B cell (primary cell): ENCODE results near the gene EFEMP1. TPM values are rescaled to one million over a fixed set of nuclear protein-coding genes. Genes with fewer than 3 reads are reported as not detected.

ENCODE experiments used
- ATAC-seq: fragments of 200-7000 bp; cut with Tn5 transposase; one replicate; pipeline ENCODE4 v1.10.0; 2021; ENCODE audit warnings: low read depth, mild to moderate bottlenecking, moderate number of reproducible peaks, moderate library complexity
- CTCF ChIA-PET: fragments of 350-600 bp; sonication (Branson Sonifier 250); formaldehyde crosslinking; loops from one replicate; lab custom pipeline; 2021; ENCODE audit warnings: antibody characterized with exemption, inconsistent platforms; lab: Charles Lee
- POLR2A ChIA-PET: fragments of 350-600 bp; sonication (Branson Sonifier 250); formaldehyde crosslinking; loops from one replicate; lab custom pipeline; 2021; ENCODE audit warnings: antibody characterized with exemption; lab: Charles Lee
- DNase-seq: peaks from one replicate; pipeline ENCODE4 v3.0.0; 2013
- H2AFZ ChIP-seq: 2 replicates; pipeline ENCODE4 v1.6.1; 2012; ENCODE audit warnings: mild to moderate bottlenecking, low read depth, low read length; ENCODE audit not compliant: insufficient read depth, poor library complexity, severe bottlenecking
- H3K27ac ChIP-seq, 2 donors: 1 replicate in 1 of 2; 2 replicates in 1 of 2; pipeline ENCODE4 v1.5.1; 2012 to 2013; ENCODE audit warnings: low read length in 2 of 2, mild to moderate bottlenecking in 2 of 2, moderate library complexity in 1 of 2
- H3K27me3 ChIP-seq, 4 experiments: fragments of 200-600 bp in 1 of 4; sonication (generic) in 1 of 4; replicated peaks in 1 of 4; 1 replicate in 2 of 4; 2 replicates in 2 of 4; pipeline versions ENCODE4 v1.6.1 to v1.7.0; 2013 to 2016; ENCODE audit warnings: low read length in 3 of 4, mild to moderate bottlenecking in 2 of 4, mixed read lengths in 1 of 4, moderate library complexity in 1 of 4; ENCODE audit not compliant: insufficient read depth in 4 of 4, control insufficient read depth in 3 of 4; ENCODE audit errors: control extremely low read depth in 1 of 4
- H3K36me3 ChIP-seq, 2 experiments: replicated peaks in 1 of 2; 1 replicate in 1 of 2; 2 replicates in 1 of 2; pipeline versions ENCODE4 v1.6.1 to v1.7.1; 2013; ENCODE audit warnings: low read length in 1 of 2; ENCODE audit not compliant: insufficient read depth in 2 of 2, control insufficient read depth in 1 of 2; ENCODE audit errors: control extremely low read depth in 1 of 2, extremely low read depth in 1 of 2
- H3K4me1 ChIP-seq, 2 donors: fragments of 200-600 bp in 1 of 2; sonication (generic) in 1 of 2; 1 replicate in 1 of 2; 2 replicates in 1 of 2; pipeline versions ENCODE4 v1.5.1 to v1.6.1; 2013 to 2017; ENCODE audit warnings: low read length in 2 of 2; ENCODE audit not compliant: control insufficient read depth in 2 of 2, insufficient read depth in 2 of 2
- H3K4me2 ChIP-seq: replicated peaks from 2 replicates; pipeline ENCODE3; 2012; ENCODE audit warnings: mild to moderate bottlenecking, low read depth, low read length; ENCODE audit not compliant: poor library complexity, severe bottlenecking
- H3K4me3 ChIP-seq, 5 experiments: fragments of 200-600 bp in 1 of 5; sonication (generic) in 1 of 5; 1 replicate in 3 of 5; 2 replicates in 2 of 5; pipeline versions ENCODE4 v1.5.1 to v1.7.0; 2011 to 2016; ENCODE audit warnings: low read length in 4 of 5, mild to moderate bottlenecking in 4 of 5, low read depth in 2 of 5, control low read depth in 1 of 5, moderate library complexity in 1 of 5; ENCODE audit not compliant: insufficient read depth in 1 of 5; ENCODE audit errors: control extremely low read depth in 1 of 5, extremely low read depth in 1 of 5
- H3K79me2 ChIP-seq: fragments of 200-600 bp; sonication (generic); one replicate; pipeline ENCODE4 v1.6.0; 2016; ENCODE audit warnings: low read length; ENCODE audit not compliant: control insufficient read depth, insufficient read depth
- H3K9ac ChIP-seq: fragments of 200-600 bp; sonication (generic); 2 replicates; pipeline ENCODE4 v1.6.1; 2017; ENCODE audit warnings: mild to moderate bottlenecking, low read length, moderate library complexity
- H3K9me3 ChIP-seq, 3 donors: one replicate each; pipeline versions ENCODE4 v1.6.1 to v1.7.1; 2013; ENCODE audit warnings: low read length in 2 of 3; ENCODE audit not compliant: control insufficient read depth in 2 of 3, insufficient read depth in 1 of 3; ENCODE audit errors: control extremely low read depth in 1 of 3
- H4K20me1 ChIP-seq: 2 replicates; pipeline ENCODE4 v1.6.0; 2012; ENCODE audit warnings: mild to moderate bottlenecking, low read length; ENCODE audit not compliant: insufficient read depth, control insufficient read depth, poor library complexity, severe bottlenecking
- H3K27ac Mint-ChIP-seq: one replicate; pipeline ENCODE4 v1.8.0; 2021; ENCODE audit warnings: mixed read lengths
- H3K27me3 Mint-ChIP-seq: one replicate; pipeline ENCODE4 v1.8.0; 2021; ENCODE audit warnings: mixed read lengths
- H3K4me1 Mint-ChIP-seq: one replicate; pipeline ENCODE4 v1.8.0; 2021; ENCODE audit warnings: mixed read lengths
- H3K4me3 Mint-ChIP-seq: one replicate; pipeline ENCODE4 v1.8.0; 2021; ENCODE audit warnings: mixed read lengths
- H3K9me3 Mint-ChIP-seq: one replicate; pipeline ENCODE4 v1.8.0; 2022; ENCODE audit warnings: mixed read lengths; ENCODE audit not compliant: insufficient read depth
- CTCF ChIP-seq: fragments of 200-600 bp; IDR thresholded peaks from one replicate; pipeline ENCODE4 v1.8.0; 2022; ENCODE audit warnings: antibody characterized with exemption, mild to moderate bottlenecking
- EZH2 ChIP-seq: IDR thresholded peaks from 2 replicates; pipeline ENCODE4 v1.6.1; 2012; ENCODE audit warnings: borderline replicate concordance, low read depth, mild to moderate bottlenecking, moderate library complexity, low read length; ENCODE audit not compliant: insufficient read depth, poor library complexity, severe bottlenecking
- WGBS: methylation state at CpG from one replicate; pipeline ENCODE4 v1.1.5; 2013; ENCODE audit warnings: missing lambda C conversion rate; ENCODE audit not compliant: insufficient coverage; 5-methylcytosine and 5-hydroxymethylcytosine counted together
- intact Hi-C: fragments of 100-400 bp; cut with micrococcal nuclease; formaldehyde crosslinking; loops from one replicate; pipeline ENCODE4 v1.10.0; 2022
- polyA plus RNA-seq: library from polyadenylated mRNA; depleted of rRNA; stranded (reverse); fragments of >200 nt; gene quantifications from 2 replicates; pipeline ENCODE4 v1.2.3, GENCODE V29; 2012
- total RNA-seq, 2 donors: library from RNA; stranded (reverse); fragments of 120-200 nt in 1 of 2; gene quantifications; 1 replicate in 1 of 2; 2 replicates in 1 of 2; pipeline versions ENCODE4 v1.2.3 to v1.2.4, GENCODE V29; 2013 to 2022

EFEMP1 gene
- total and polyA plus RNA-seq, 2 donors (not counting 1 experiment from before 2014, with no cell fraction given): not detected

DNA sequence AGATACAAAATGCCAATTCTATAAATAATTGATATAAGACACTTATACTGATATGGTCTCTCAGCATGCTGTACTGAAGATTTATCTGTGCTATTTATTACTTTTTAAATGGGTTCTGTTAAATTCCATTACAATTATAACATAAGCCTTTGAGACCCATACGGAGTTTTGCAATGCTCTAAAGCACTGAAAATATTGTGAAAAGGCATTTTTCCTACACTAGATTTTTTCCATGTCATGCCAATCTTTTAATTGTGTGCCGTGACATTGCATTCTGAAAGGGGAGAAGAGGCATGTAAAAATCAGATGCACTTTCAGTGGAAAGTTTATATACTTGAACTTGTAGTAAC is 46.5 kb downstream of the EFEMP1 start:
- Histone ChIP-seq H3K27me3 (no peaks in the 10 kb centered on the region), H3K27ac (no peak overlapping the region), H3K36me3 (no peaks in the 10 kb centered on the region), H3K4me3 (no peak overlapping the region), H3K9me3 (no peaks in the 10 kb centered on the region), H3K4me2 (no peak overlapping the region), H3K79me2 (no peaks in the 10 kb centered on the region), H3K9ac (no peak overlapping the region), H4K20me1 (no peaks in the 10 kb centered on the region), H3K4me1 (peaks cover 0 to under 1% of the 10 kb centered on the region in 2 donors), H2AFZ (no peak overlapping the region)
- intact Hi-C loops: no loop called here
- H3K4me1 Mint-ChIP-seq: no peaks in the 10 kb centered on the region
- POLR2A ChIA-PET: no interaction called here
- CTCF ChIA-PET: interaction anchor here (1.3 kb wide), 1 partner anchor 8 kb away, joined by 3 read pairs; no protein-coding TSS in a partner anchor
- H3K4me3 Mint-ChIP-seq: no peak overlapping the region
- H3K27me3 Mint-ChIP-seq: peaks cover 6% of the 10 kb centered on the region
- no peak overlapping the region for H3K27ac Mint-ChIP-seq
- H3K9me3 Mint-ChIP-seq: no peaks in the 10 kb centered on the region
- TF ChIP-seq CTCF: no peak
- TF ChIP-seq EZH2: no peak
- no peak for DNase-seq
- no CpG with 5 or more reads among the region's 2 CpGs for WGBS
- no peak for ATAC-seq

- no peak for TF ChIP-seq EZH2
- TF ChIP-seq CTCF: no peak
- Histone ChIP-seq H3K79me2 (no peaks in the 10 kb centered on the region), H3K4me3 (no peak overlapping the region), H2AFZ (no peak overlapping the region), H3K36me3 (no peaks in the 10 kb centered on the region), H3K27me3 (no peaks in the 10 kb centered on the region), H3K9me3 (no peaks in the 10 kb centered on the region), H3K27ac (no peak overlapping the region), H3K9ac (no peak overlapping the region), H3K4me1 (peaks cover 2 to 6% of the 10 kb centered on the region in 2 donors), H4K20me1 (no peaks in the 10 kb centered on the region), H3K4me2 (no peak overlapping the region)
- Mint-ChIP-seq H3K4me3 (no peak overlapping the region), H3K9me3 (no peaks in the 10 kb centered on the region), H3K27me3 (peaks cover 6% of the 10 kb centered on the region), H3K4me1 (peaks cover 3% of the 10 kb centered on the region), H3K27ac (no peak overlapping the region)
- ATAC-seq: no peak
- no CpG with 5 or more reads among the region's 6 CpGs for WGBS
- no peak for DNase-seq
- intact Hi-C loops: no loop called here
- ChIA-PET CTCF (interaction anchor here (1.3 kb wide), 1 partner anchor 9 kb away, joined by 3 read pairs; no protein-coding TSS in a partner anchor), POLR2A (no interaction called here)
These were observed 47.0 kb downstream of the EFEMP1 start for GRCh38 chr2:55876429-55877086.
